Activated naive CD4-positive, alpha-beta T cell treated with anti-CD3 and anti-CD28 coated beads, Interleukin-2, amount 50 U/mL, for 72 hours (primary cell): ENCODE measurements around the gene H2AZ1. TPM values are rescaled to one million over a fixed set of nuclear protein-coding genes. Genes with fewer than 3 reads are reported as not detected.

Experiments
- total RNA-seq, 2 donors: library from RNA; stranded (reverse); gene quantifications; one replicate each; pipeline ENCODE4 v1.2.3, GENCODE V29; 2022

The H2AZ1 gene
- total RNA-seq, 2 donors from 2014 or later = 833 to 883 TPM

Other genes starting within 250 kb of the H2AZ1 start
- 10 to 100 TPM; 43.3 to 66.9 TPM for gene DAPP1, start 133.4 kb downstream of the H2AZ1 start, total RNA-seq
- 10 to 100 TPM; 27.4 to 38.7 TPM for gene LAMTOR3, start 55.8 kb downstream of the H2AZ1 start, total RNA-seq
- 10 to 100 TPM; 39.3 to 41.1 TPM for gene DNAJB14, start 3.7 kb downstream of the H2AZ1 start, total RNA-seq
- gene DDIT4L, start 240.2 kb upstream of the H2AZ1 start, total RNA-seq = 1 to 10 TPM in 1 of 2 donors, not detected in 1; 2.0 TPM